Measurements from ENCODE around the gene DAB1.

GRCh38 chr1:57312869-57313268 lies 111.0 kb downstream of the DAB1 start:
- TF ChIP-seq, protein P1, sequence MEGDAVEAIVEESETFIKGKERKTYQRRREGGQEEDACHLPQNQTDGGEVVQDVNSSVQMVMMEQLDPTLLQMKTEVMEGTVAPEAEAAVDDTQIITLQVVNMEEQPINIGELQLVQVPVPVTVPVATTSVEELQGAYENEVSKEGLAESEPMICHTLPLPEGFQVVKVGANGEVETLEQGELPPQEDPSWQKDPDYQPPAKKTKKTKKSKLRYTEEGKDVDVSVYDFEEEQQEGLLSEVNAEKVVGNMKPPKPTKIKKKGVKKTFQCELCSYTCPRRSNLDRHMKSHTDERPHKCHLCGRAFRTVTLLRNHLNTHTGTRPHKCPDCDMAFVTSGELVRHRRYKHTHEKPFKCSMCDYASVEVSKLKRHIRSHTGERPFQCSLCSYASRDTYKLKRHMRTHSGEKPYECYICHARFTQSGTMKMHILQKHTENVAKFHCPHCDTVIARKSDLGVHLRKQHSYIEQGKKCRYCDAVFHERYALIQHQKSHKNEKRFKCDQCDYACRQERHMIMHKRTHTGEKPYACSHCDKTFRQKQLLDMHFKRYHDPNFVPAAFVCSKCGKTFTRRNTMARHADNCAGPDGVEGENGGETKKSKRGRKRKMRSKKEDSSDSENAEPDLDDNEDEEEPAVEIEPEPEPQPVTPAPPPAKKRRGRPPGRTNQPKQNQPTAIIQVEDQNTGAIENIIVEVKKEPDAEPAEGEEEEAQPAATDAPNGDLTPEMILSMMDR (IDR thresholded peaks at IDR 0.05; ENCODE audit: poor library complexity, severe bottlenecking), result no peak
- TF ChIP-seq REST (IDR thresholded peaks at IDR 0.05; ENCODE audit: borderline replicate concordance) (no peak), RAD21 (conservative IDR thresholded peaks at IDR 0.05) (no peak), EZH2 (IDR thresholded peaks at IDR 0.05; ENCODE audit: borderline replicate concordance, insufficient read depth, low read length, poor library complexity, severe bottlenecking) (no peak), POLR2AphosphoS5 (IDR thresholded peaks at IDR 0.05) (no peak), EP300 (conservative IDR thresholded peaks at IDR 0.05; ENCODE audit: poor library complexity, severe bottlenecking) (no peak), MXI1 (conservative IDR thresholded peaks at IDR 0.05; ENCODE audit: poor library complexity, severe bottlenecking) (no peak), SMC3 (conservative IDR thresholded peaks at IDR 0.05; ENCODE audit: poor library complexity) (no peak), TAF1 (IDR thresholded peaks at IDR 0.05; ENCODE audit: low read depth) (no peak)

All from neural cell (in vitro differentiated cells).